Activated CD4-positive, alpha-beta T cell treated with anti-CD3 and anti-CD28 coated beads, Interleukin-2, amount 10 ng/mL, durations not matched to agents 24 days and 14 days (primary cell): ENCODE measurements around the gene SLC13A5. TPM values are rescaled to one million over a fixed set of nuclear protein-coding genes. Genes with fewer than 3 reads are reported as not detected.
"Not testable (repeated sequence)": the region's sequence is repeated elsewhere in the genome, so short reads cannot be mapped to it uniquely, and the experiment has no call there.

Source experiments
- DNase-seq: peaks from one replicate; pipeline ENCODE4 v3.0.0; 2022
- H3K27ac Mint-ChIP-seq: one replicate; pipeline ENCODE4 v1.8.0; 2022; ENCODE audit warnings: mild to moderate bottlenecking, mixed read lengths
- H3K27me3 Mint-ChIP-seq: one replicate; pipeline ENCODE4 v1.8.0; 2022; ENCODE audit warnings: mixed read lengths
- H3K36me3 Mint-ChIP-seq: one replicate; pipeline ENCODE4 v1.8.0; 2022; ENCODE audit warnings: low read depth, mild to moderate bottlenecking, mixed read lengths
- H3K4me1 Mint-ChIP-seq: one replicate; pipeline ENCODE4 v1.8.0; 2021; ENCODE audit warnings: mixed read lengths
- H3K4me3 Mint-ChIP-seq: one replicate; pipeline ENCODE4 v1.8.0; 2022; ENCODE audit warnings: mild to moderate bottlenecking, moderate library complexity, mixed read lengths
- H3K9me3 Mint-ChIP-seq: one replicate; pipeline ENCODE4 v1.8.0; 2021; ENCODE audit warnings: mixed read lengths
- intact Hi-C: fragments of 100-400 bp; cut with micrococcal nuclease; formaldehyde crosslinking; loops from one replicate; pipeline ENCODE4 v1.15.1; 2023
- total RNA-seq: library from RNA; stranded (reverse); gene quantifications from 2 replicates; pipeline ENCODE4 v1.2.3, GENCODE V29; 2022

SLC13A5 gene
- total RNA-seq, 1 donor from 2014 or later = not detected

- Mint-ChIP-seq H3K27ac (no peak overlapping the region), H3K36me3 (no peaks in the 10 kb centered on the region), H3K27me3 (peaks cover 6% of the 10 kb centered on the region)
Measured at GRCh38 chr17:6671431-6671830, 41.7 kb downstream of the SLC13A5 start.

GRCh38 chr17:6670999-6671398 is 42.2 kb downstream of the SLC13A5 start:
- Mint-ChIP-seq H3K4me1 (peaks cover 7% of the 10 kb centered on the region), H3K27me3 (peaks cover 4% of the 10 kb centered on the region), H3K9me3 (no peaks in the 10 kb centered on the region), H3K4me3 (no peak overlapping the region), H3K27ac (no peak overlapping the region), H3K36me3 (no peaks in the 10 kb centered on the region)
- no peak for DNase-seq
- intact Hi-C loops = no loop called here

More at GRCh38 chr17:6671431-6671830, 41.7 kb downstream of the SLC13A5 start:
- Mint-ChIP-seq H3K4me3 (no peak overlapping the region), H3K9me3 (no peaks in the 10 kb centered on the region), H3K4me1 (peaks cover 7% of the 10 kb centered on the region)
- no peak for DNase-seq
- intact Hi-C loops = no loop called here

- Mint-ChIP-seq H3K27me3 (peaks cover 4% of the 10 kb centered on the region), H3K4me3 (no peak overlapping the region), H3K4me1 (peaks cover 7% of the 10 kb centered on the region), H3K9me3 (no peaks in the 10 kb centered on the region), H3K36me3 (no peaks in the 10 kb centered on the region), H3K27ac (no peak overlapping the region)
- intact Hi-C loops = no loop called here
- no peak for DNase-seq
Measured at GRCh38 chr17:6670571-6670970, 42.6 kb downstream of the SLC13A5 start.

GRCh38 chr17:6669479-6670212 is 43.5 kb downstream of the SLC13A5 start:
- Mint-ChIP-seq H3K36me3 (no peaks in the 10 kb centered on the region), H3K4me3 (no peak overlapping the region)
- intact Hi-C loops = loop anchor here (5.0 to 10.0 kb wide), 3 partner anchors 85 to 333 kb away; partner anchors contain the start of genes TEKT1 and XAF1

GRCh38 chr17:6668727-6669425 is 44.3 kb downstream of the SLC13A5 start:
- intact Hi-C loops = loop anchor here (5.0 to 10.0 kb wide), 3 partner anchors 86 to 333 kb away; partner anchors contain the start of genes TEKT1 and XAF1
- Mint-ChIP-seq H3K4me3 (no peak overlapping the region), H3K9me3 (no peaks in the 10 kb centered on the region), H3K4me1 (peaks cover 7% of the 10 kb centered on the region), H3K27me3 (peaks cover 7% of the 10 kb centered on the region), H3K36me3 (no peaks in the 10 kb centered on the region), H3K27ac (no peak overlapping the region)
- DNase-seq = no peak

More at GRCh38 chr17:6669479-6670212, 43.5 kb downstream of the SLC13A5 start:
- Mint-ChIP-seq H3K27me3 (peaks cover 4% of the 10 kb centered on the region), H3K4me1 (peaks cover 7% of the 10 kb centered on the region), H3K27ac (no peak overlapping the region), H3K9me3 (no peaks in the 10 kb centered on the region)
- DNase-seq = no peak

GRCh38 chr17:6668219-6668618 is 45.0 kb downstream of the SLC13A5 start:
- Mint-ChIP-seq H3K4me3 (no peak overlapping the region), H3K27ac (no peak overlapping the region), H3K36me3 (no peaks in the 10 kb centered on the region), H3K9me3 (no peaks in the 10 kb centered on the region), H3K4me1 (peaks cover 7% of the 10 kb centered on the region), H3K27me3 (peaks cover 7% of the 10 kb centered on the region)
- no peak for DNase-seq
- intact Hi-C loops = loop anchor here (5.0 to 10.0 kb wide), 3 partner anchors 87 to 334 kb away; partner anchors contain the start of genes TEKT1 and XAF1

GRCh38 chr17:6667516-6667915 is 45.7 kb downstream of the SLC13A5 start:
- Mint-ChIP-seq H3K27ac (no peak overlapping the region), H3K9me3 (no peaks in the 10 kb centered on the region), H3K4me3 (no peak overlapping the region), H3K27me3 (peaks cover 12% of the 10 kb centered on the region), H3K4me1 (peaks cover 7% of the 10 kb centered on the region), H3K36me3 (peaks cover 2% of the 10 kb centered on the region)
- intact Hi-C loops = loop anchor here (5.0 to 10.0 kb wide), 3 partner anchors 87 to 335 kb away; partner anchors contain the start of genes TEKT1 and XAF1
- no peak for DNase-seq

GRCh38 chr17:6666557-6666956 is 46.6 kb downstream of the SLC13A5 start:
- DNase-seq = no peak
- H3K36me3 Mint-ChIP-seq = peaks cover 3% of the 10 kb centered on the region
- H3K4me1 Mint-ChIP-seq = peaks cover 10% of the 10 kb centered on the region
- peaks cover 16% of the 10 kb centered on the region for H3K27me3 Mint-ChIP-seq
- intact Hi-C loops = loop anchor here (5.0 to 10.0 kb wide), 3 partner anchors 88 to 336 kb away; partner anchors contain the start of genes TEKT1 and XAF1
- no peak overlapping the region for H3K4me3 Mint-ChIP-seq
- H3K27ac Mint-ChIP-seq = no peak overlapping the region
- no peaks in the 10 kb centered on the region for H3K9me3 Mint-ChIP-seq

GRCh38 chr17:6666077-6666521 is 47.1 kb downstream of the SLC13A5 start:
- peaks cover 18% of the 10 kb centered on the region for H3K27me3 Mint-ChIP-seq
- H3K9me3 Mint-ChIP-seq = no peaks in the 10 kb centered on the region
- peaks cover 3% of the 10 kb centered on the region for H3K36me3 Mint-ChIP-seq
- intact Hi-C loops = loop anchor here (5.0 to 10.0 kb wide), 3 partner anchors 89 to 336 kb away; partner anchors contain the start of genes TEKT1 and XAF1
- DNase-seq = peak; percentile 84
- no peak overlapping the region for H3K27ac Mint-ChIP-seq
- H3K4me1 Mint-ChIP-seq = peaks cover 14% of the 10 kb centered on the region
- H3K4me3 Mint-ChIP-seq = no peak overlapping the region

- not testable (repeated sequence) for H3K27ac Mint-ChIP-seq, H3K36me3 Mint-ChIP-seq, DNase-seq, H3K4me3 Mint-ChIP-seq, H3K9me3 Mint-ChIP-seq
- peaks cover 30% of the 10 kb centered on the region for H3K4me1 Mint-ChIP-seq
- intact Hi-C loops = loop anchor here (10.0 kb wide), 1 partner anchor 92 kb away; the partner anchor contains the start of gene XAF1
- H3K27me3 Mint-ChIP-seq = peaks cover 27% of the 10 kb centered on the region
Measured at GRCh38 chr17:6663200-6663599, 50.0 kb downstream of the SLC13A5 start.

- Mint-ChIP-seq H3K27me3 (peaks cover 23% of the 10 kb centered on the region), H3K36me3 (peaks cover 9% of the 10 kb centered on the region), H3K9me3 (no peaks in the 10 kb centered on the region), H3K27ac (no peak overlapping the region), H3K4me3 (no peak overlapping the region), H3K4me1 (peaks cover 33% of the 10 kb centered on the region)
- intact Hi-C loops = loop anchor here (10.0 kb wide), 1 partner anchor 93 kb away; the partner anchor contains the start of gene XAF1
- DNase-seq = no peak
Measured at GRCh38 chr17:6661464-6661848, 51.7 kb downstream of the SLC13A5 start.

GRCh38 chr17:6660805-6661463 is 52.2 kb downstream of the SLC13A5 start:
- no peaks in the 10 kb centered on the region for H3K9me3 Mint-ChIP-seq
- H3K4me3 Mint-ChIP-seq = peak overlapping the region; percentile 58

GRCh38 chr17:6660101-6660500 is 53.1 kb downstream of the SLC13A5 start:
- Mint-ChIP-seq H3K4me1 (peaks cover 39% of the 10 kb centered on the region), H3K27ac (no peak overlapping the region), H3K9me3 (no peaks in the 10 kb centered on the region), H3K27me3 (peaks cover 30% of the 10 kb centered on the region), H3K36me3 (peaks cover 9% of the 10 kb centered on the region), H3K4me3 (peak overlapping the region; percentile 26)
- intact Hi-C loops = loop anchor here (10.0 kb wide), 1 partner anchor 95 kb away; the partner anchor contains the start of gene XAF1
- no peak for DNase-seq

More at GRCh38 chr17:6660805-6661463, 52.2 kb downstream of the SLC13A5 start:
- peak; percentile 71 for DNase-seq
- Mint-ChIP-seq H3K36me3 (peaks cover 9% of the 10 kb centered on the region), H3K4me1 (peaks cover 33% of the 10 kb centered on the region), H3K27ac (peak overlapping the region; percentile 27), H3K27me3 (peaks cover 23% of the 10 kb centered on the region)
- intact Hi-C loops = loop anchor here (10.0 kb wide), 1 partner anchor 94 kb away; the partner anchor contains the start of gene XAF1
